ENCODE data around the gene MSI2.

MSI2 gene

DNA sequence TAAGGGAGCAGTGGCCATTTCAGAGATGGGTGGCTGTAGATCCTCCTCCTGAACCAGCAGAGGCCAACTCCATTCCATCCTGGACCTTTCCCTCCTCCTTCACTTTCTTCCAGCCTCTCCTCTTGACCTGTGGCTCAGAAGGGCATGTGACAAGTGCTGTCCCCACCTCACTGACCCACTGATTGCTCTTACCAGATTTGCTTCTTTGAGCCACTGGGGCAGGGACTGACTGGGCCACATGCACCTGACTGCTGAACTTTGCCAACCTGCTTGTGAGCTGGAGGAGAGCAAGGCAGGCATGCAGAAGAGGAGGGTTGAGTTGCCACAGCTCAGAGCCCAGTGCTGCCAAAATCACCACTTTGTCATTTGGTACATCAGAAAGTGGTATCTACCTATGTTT is 68.3 kb downstream of the MSI2 start:
- DNase-seq, result no peak

DNA sequence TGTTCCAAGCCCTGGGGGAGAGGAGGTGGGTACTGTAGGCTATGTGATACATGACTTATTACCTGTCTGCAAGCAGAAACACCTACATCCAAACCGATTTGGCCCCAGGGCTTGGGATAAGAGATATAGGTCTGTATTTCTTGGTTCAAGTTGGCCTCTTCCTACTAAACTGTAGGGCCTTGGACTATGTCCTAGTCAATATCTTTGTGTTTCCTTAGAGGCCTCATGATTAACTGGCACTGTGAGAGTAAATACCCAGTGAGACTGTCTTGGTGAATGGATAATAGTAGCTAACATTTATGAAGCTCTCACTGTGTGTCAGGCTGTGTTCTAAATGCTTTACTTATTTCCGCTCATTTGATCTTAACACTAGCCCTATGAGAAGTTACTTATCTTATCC is 70.0 kb downstream of the MSI2 start:
- DNase-seq, result no peak

DNA sequence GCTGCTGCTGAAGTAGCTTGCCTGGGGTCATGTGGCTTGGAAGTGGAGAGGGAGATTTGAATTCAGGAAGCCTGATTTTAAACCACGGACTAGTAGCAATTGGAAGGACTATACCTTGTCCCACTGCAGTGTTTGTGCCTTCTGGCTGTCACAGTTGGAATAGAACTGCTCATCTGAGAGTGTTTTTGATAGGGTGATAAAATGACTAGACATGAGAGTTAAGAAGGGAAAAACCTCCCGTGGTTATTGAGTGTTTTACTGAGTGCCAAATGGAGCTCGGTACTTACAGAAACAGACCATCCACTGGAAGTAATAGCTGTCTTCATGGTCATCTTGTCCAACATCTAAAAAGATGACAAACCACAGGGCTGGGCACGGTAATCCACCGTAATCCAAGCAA is 70.4 kb downstream of the MSI2 start:
- DNase-seq, result no peak

DNA sequence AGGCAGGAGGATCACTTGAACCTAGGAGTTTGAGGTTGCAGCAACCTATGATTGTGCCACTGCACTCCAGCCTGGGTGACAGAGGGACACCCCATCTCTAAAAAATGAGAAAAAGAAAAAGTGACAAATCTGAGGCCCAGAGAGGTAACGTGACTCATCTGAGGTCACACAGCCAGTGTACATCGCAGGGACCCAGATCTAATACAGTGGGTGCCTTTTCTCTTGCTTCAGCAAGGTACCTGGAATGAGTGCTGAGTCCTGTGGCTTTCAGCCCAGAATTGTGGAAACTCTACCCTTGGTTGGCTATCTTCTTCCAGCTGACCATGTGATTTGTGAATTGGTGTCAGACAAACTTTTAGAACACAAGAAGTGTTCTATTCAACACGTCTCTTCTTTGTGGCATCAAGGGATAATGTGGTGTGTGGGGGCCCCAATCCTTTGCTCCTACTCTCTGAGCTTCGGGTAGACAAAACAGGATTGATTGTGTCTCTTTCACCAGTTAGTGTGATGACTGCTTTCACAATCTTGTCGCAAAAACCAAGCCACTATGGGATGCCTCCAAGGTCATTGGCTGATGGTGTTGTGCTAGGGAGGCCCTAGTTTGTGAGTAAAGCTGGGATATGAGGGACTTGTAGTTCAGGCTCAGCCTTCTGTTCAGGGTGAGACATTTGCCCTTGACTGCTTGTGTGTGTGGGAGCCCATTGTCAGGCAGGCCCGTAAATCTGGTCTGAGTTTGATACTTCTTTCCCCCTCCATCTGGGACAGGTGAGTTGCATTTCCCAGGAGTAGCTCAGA is 71.0 kb downstream of the MSI2 start:
- DNase-seq, result no peak

DNA sequence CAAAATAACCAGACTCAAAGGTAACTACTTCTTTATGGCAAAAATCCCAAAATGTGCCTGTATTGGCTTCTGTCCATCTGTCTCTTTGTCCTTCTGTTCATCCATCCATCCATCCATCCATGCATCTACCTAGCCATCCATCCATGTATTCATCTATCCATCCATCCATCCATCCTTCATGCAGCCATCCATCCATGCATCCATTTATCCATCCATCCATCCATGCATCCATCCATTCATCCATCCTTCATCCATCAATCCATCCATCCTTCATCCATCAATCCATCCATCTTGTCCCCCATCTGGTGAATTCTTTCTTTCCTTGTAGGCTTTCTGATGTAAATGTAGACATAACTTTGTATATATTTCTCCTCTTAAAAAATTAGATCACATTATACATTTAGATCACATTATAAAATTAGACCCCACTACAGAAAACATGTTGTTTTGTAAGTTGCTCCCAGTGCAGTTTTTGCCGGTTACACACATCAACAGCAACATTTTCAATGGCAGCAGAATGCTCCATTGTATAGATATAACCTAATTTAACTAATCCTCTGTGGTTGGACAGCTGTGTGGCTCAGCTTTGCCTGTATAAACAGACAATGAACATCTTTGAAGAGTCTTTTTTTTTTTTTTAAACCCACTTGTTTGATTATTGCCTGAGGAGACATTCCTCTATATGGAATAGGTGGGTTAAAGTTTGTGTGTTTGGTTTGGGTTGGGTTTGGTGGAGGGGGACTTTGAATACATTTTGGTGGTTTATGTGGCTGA is 72.0 kb downstream of the MSI2 start:
- DNase-seq, result no peak

DNA sequence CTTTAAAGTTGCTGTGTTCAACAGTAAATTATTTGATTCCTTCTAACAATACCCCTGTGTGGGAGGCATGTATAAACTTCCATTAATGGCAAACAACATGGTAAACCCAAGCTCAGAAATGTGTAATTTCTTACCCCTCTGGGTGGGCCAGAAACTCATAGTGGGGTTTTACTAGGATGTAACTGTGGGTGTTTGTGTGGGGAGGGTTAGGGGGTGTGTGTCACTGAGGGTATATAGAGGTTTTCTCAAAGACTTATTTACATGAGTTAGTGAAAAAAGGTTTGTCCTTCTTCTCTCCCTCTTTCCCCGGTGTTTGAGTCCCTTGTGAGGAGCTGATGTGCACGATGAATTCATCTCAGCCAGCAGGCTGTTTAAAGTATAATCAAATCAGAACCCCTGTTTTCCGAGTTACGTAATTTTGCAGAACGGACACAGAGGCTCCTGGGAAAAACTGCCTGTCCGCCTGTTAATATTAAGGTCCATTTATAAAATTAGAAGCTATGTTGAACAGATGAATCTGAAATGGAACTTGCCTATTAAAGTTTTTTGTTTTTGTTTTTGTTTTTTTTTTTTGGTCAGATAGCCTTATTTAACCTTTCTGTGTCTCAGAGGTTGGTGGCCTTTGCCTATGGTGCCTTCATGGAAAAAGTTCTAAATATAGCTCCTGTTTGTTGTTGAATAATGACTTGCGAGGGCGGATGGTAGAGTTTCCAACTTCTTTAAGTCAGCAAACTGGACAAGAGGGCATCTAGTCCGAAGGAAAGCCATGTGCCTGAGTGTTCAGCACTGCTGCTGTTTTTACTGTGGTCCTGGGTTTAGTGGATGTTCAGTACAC is 73.3 kb downstream of the MSI2 start:
- no peak for DNase-seq

DNA sequence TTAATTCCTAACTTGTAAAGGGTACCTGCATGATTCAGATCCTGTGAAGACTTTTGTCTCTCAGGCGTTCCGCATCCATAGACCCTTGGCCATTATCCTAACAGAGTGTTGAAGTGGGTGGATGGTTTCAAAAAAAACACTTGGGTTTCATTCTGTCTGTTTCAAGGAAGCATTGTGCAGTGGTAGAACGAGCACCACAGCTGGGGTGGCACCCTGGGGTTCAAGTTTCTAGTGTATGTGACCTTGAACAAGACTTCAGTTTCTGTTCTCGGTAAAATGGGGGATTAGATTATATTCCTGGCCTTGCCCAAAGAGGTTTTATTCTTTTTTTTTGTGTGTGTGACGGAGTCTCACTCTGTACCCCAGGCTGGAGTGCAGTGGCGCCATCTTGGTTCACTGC is 74.3 kb downstream of the MSI2 start:
- no peak for DNase-seq

DNA sequence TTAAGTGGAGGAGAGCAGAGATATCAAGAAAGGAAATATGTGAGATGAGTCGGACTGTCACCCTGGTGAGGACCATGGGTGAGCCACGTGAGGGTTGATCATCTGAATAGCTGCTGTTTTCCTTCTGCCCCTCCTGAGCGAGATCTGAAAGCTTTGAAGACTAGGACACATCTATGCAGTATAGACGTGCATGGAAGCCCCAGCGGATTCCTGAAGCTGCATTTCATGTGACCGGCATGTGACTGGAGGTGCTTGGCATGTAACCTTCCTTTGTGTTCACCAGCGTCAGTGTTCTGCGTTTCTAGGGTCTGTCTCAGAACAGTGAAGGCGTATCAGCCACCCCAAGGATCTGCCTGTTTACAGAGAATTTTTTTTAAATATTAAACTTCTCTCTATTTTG is 75.1 kb downstream of the MSI2 start:
- DNase-seq, result no peak

DNA sequence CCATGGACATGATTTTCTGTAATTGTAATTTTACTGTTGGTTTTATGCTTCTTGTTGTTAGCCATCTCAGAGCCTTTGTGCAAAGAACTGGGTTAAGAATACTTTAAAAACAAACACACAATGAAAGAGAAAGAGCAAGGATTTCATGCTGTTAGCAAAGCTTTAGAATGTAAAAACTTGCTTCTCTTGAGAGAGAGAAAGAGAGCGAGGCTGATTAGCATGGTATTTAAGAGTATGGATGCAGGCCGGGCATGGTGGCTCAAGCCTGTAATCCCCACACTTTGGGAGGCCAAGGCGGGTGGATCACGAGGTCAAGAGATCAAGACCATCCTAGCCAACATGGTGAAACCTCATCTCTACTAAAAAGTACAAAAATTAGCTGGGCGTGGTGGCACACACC is 76.2 kb downstream of the MSI2 start:
- DNase-seq, result no peak

DNA sequence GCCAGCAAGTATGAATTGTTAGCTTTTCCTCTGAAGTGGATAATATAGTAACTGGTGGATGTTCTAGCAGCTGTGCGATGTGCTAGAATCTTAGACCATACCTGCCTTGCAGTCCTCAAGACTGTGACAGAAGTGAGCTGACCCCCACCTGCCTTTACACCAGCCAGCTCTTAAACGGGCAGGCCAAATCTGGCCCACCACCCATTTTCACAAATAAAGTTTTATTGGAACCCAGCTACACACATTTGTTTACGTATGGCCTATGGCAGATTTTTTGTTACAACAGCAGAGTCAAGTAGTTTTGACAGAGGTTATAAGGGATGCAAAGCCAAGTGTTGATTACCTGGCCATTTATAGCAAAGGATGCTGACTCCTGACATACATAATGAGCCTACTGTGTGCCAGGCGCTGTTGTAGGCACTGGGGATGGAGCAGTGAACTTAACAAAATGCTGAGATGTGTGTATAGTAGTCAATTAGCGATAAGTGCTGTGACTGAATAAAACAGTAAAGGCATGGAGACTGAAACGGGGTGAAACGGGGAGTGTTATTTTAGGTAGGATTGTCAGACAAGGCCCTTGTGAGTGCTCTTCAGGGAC is 79.0 kb downstream of the MSI2 start:
- no peak for DNase-seq

DNA sequence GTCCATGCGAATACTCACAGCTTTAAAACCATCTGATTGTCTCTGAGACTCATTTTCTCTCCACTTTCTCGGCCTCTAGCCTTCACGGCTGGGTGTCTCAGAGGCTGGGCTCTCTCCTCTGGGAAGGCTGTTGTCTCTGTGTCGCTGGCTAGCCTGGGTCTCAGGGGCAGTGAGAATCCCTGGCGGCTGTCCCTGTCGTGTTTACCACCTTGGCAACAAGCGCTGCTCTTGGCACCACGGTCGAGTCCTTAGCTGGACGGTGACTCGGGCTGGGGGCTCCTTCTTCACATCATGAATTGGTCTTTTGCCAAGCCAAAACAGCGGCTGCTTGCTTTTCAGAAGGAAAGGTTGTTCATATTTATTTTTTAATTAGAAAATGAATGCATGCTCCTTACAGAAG is 81.1 kb downstream of the MSI2 start:
- DNase-seq, result peak; percentile 60 to 72

DNA sequence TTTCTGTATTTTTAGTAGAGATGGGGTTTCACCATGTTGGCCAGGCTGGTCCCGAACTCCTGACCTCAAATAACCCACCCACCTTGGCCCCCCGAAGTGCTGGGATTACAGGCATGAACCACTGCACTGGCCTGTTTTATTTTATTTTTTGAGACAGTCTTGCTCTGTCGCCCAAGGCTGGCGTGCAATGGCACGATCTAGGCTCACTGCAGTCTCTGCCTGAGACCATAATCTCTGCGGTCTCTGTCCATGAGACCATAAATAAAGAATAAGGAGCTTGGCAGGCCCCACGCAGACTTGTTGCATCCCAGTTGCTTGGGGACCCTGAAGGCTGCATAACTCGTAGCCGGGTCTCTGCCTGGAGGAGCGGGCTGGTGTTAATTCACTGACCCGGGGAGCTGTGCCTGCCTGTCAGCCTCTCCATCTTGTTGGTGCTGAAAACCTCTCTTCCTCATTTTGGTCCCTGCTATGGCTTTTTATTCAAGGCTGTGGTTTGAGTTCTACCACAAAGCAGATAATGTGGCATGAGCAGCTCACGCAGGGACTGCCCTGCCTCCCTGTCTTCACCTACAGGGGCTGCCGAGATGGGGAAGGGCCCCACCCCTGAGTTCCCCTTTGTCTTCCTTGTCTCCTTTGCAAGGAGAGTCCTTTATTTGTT is 82.1 kb downstream of the MSI2 start:
- DNase-seq, result no peak

DNA sequence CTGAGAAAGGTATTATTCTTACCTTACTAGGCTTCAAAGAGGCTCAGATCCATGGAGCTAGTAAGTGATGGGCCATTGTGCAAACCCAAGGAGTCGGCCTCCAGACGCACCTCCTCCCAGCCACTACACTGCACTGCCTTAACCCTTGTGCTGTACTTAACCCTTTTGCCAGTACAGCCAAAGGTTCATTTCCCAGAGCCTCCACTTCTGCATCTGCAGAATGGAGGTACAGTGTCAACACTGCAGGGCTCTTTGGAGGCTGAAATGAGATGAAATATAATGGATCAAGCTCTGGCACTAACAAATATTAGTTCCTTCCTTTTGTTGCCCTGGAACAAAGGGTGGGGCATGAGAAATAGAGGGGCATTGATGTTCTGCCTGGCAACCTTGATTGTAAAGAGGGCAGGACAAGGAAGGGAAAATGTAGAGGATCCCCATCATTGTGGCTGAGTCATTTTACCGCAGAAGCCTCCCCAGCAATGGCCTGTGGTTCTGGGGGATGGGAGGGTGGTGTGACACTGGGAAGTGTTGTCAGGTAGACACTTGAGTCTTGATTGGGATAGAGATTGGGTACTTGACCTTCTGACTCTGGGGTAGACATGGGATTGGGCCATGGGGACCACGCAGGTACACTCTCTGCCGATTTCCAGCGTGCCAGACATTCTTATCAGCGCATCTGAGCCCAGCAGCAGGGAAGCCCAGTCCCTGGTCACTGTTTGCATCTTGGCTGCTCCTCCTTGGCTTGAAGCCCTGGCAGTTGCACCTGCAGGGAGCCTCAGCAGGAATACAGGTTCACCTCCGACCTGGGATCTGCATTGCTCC is 84.0 kb downstream of the MSI2 start:
- DNase-seq, result no peak

DNA sequence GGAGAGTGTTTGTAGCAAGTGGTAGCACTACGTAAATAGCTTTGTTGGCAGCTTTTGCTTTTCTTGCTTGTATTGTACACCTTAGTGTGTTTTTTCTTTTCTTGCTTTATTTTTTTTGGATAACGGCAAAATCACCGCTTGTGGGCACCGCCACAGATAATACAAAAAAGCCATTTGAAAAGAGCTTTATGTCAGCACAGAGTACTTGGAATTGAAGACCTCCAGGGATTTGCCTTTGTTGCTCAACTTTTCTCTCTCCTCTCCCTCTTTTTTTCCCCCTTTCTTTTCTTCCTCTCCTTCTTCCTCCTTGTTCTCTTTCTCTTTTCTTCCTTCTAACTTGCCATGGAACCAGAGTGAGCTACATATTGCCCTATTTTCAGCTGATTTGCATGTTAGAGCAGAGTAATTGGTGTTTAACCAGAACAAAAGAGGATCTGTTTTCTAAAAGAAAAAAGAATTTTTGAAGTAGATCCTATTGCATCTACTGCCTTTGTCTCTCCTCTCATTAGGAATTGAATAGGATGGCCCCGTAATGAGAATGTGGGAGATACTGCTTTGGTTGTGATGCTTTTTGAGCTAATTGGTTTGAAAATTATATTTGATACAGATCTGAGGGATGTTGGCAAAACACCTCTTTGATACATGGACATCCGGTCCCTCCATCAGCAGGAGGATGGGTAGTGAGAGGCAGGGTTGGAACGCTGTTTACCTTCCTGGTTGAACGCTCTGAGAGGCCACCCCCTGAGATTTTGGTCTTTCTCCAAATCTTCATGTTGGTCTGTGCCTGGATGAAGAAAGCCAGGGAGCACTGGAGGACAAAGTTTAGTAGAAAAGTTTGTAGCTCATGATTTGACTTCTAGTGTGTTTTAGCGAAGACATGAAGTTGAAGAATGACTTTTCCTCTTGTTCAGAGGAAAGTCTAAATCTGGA is 85.6 kb downstream of the MSI2 start:
- DNase-seq, result no peak

DNA sequence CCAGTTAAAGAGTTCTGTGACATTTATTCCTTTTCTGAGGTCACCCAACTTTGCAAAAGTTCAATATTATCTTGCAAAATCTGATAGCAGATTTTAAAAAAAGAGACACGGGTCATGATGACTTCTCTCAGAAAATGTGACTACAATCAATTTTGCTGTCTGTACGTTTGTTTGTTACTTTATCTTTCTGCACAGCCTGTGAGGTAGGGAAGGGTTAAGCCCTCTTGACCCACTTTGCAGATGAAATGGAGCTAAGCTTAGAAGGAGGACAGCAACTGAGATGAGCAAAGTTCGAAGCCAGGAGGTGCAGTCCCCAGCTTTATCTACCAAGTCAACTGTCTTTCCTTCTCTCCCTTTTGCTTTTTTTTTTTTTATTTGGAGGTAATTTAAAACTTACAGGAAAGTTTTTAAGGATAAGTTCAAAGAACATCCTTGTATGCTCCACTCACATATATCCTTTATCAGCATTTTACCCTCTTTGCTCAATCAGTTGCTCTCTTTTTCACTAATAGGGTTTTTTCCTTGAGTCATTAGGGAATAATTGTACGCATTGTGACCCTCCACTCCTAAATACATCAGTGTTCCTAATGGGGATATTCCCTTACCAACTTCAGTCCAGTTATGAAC is 86.8 kb downstream of the MSI2 start:
- no peak for DNase-seq

DNA sequence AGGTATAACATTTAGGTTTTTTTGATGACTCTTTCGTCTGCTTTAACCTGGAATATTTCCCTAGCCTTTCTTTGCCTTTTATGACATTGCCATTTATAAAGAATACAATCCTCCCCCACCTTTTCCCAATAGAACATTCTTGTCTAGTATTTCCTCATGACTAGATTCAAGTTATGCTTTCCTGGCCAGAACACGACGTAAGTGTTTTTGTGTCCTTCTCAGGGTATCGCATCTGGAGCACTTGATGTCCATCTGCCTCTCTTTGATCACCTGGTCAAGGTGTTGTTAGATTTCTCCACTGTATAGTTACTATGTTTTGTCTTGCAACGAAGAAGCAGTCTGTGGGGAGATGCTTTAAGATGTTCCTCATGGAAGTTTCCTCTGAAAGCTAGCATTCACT is 87.4 kb downstream of the MSI2 start:
- no peak for DNase-seq

DNA sequence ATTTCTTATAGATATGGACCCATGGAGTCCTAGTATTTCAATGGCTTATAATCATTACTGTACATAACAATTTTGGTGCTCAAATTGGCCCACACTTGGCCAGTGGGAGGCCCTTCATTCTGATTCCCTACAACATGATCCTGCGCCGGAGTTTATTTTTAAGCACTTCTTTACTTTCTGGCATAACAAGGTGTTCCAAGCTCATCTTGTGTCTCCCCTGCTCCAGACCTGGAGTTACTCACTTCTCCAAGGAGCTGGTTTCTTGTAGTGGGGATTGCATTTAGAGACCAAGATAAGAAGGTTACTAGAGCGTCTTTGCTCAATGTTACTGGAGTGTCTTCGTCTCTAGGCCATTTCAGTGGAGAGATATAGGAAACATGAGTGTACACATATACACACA is 87.9 kb downstream of the MSI2 start:
- DNase-seq, result no peak

DNA sequence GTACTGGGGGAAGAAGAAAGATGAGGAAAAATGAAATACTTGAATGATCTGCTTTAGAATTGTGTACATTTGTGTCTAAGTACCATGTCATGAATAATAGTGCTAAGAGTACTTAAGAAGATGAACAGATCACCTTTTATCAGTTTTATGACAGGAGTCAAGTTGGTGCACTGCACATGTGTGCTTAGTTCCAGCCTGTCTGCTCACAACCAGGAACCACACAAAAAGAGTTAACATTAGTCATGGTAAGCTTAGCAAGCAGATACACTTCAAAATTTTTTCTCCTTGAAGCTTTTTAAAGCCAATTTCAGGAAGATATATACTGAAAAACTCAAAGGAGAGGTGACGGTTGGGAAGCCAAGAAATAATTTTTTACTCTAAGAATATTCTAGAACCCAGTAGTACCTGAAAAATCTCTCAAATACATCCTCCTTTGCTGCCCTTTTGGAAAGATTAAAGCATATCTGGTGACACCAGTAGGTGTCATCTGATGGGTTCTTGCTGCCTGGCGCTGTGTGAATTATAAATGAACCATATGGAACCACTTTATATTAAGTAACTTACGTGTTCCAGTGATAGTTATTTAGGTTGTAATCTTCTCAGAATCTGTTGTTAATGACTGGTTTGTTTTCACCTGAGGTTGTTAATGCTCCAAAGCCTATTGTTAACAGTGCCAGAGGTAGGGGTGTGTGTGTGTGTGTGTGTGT is 93.4 kb downstream of the MSI2 start:
- DNase-seq, result no peak

DNA sequence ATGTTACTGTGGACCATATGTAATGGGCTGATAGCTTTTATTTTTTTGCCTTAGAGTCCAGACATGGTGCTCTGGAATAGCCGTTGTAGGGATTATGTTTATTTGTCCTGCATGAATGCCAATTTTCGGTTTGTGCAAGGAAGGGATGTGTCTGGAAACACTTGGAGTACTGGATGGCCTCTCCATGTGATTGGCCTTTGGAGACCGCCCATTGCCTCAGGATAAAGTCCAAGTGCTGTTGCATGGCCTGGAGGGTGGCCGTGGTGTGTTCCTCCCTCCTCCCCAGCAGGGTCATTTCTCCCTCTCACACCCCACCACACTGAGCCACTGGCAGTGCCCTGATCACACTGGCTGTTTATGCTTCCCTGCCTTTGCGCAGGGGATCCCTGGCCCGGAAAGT is 93.9 kb downstream of the MSI2 start:
- no peak for DNase-seq

Measured in NCI-H446 (cell line).